ENCODE data around the gene PSMC6.

DNA sequence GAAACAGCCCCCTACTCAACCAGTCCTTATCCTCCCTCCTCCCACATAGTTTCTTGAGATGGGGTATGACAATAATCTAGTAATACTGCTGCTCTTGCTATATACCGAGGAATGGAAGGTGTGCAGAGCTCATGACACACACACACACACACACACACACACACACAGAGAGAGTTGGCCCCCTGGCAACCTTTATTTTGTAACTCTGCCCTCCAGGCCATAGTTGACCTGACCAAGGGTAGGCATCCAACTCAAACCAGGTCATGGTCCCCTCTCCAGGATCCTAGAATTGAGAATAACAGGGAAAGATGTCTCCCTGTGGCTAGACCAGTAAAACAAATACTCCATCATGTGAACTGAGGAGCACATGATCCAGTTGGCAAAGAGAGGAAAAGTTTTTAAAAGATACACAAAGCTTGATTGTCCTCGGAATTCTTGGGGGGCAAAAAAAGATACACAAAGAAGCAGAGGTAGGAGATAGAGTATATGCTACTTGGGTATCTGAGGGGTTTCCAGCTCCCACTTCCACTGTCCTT lies 22.9 kb upstream of the PSMC6 start:
- no peak for TF ChIP-seq YY1 (IDR thresholded peaks at IDR 0.05; ENCODE audit: insufficient read depth, insufficient read length)
- TF ChIP-seq SUZ12 (IDR thresholded peaks at IDR 0.05; ENCODE audit: extremely low read depth, insufficient read depth, insufficient read length), result no peak
- TF ChIP-seq ZNF274 (IDR thresholded peaks at IDR 0.05; ENCODE audit: low read depth, low read length), result no peak
